Mammary epithelial cell (primary cell): Measurements from ENCODE around the gene UBE2R2.
"Not testable (repeated sequence)": the region's sequence is repeated elsewhere in the genome, so short reads cannot be mapped to it uniquely, and the experiment has no call there.

ENCODE experiments used
- EZH2 ChIP-seq: IDR thresholded peaks from 2 replicates; pipeline ENCODE4 v1.6.1; 2012; ENCODE audit warnings: low read length, inconsistent platforms, borderline replicate concordance
- TF ChIP-seq, protein P1 (sequence below), 2 donors: IDR thresholded peaks in 1 of 2; conservative IDR thresholded peaks in 1 of 2; 2 replicates each; pipeline ENCODE4 v1.5.1; 2011 to 2012; ENCODE audit warnings: inconsistent platforms in 2 of 2, low read length in 2 of 2, mild to moderate bottlenecking in 2 of 2, control low read depth in 1 of 2, low read depth in 1 of 2; ENCODE audit not compliant: insufficient read depth in 1 of 2; ENCODE audit errors: extremely low read depth in 1 of 2

DNA sequence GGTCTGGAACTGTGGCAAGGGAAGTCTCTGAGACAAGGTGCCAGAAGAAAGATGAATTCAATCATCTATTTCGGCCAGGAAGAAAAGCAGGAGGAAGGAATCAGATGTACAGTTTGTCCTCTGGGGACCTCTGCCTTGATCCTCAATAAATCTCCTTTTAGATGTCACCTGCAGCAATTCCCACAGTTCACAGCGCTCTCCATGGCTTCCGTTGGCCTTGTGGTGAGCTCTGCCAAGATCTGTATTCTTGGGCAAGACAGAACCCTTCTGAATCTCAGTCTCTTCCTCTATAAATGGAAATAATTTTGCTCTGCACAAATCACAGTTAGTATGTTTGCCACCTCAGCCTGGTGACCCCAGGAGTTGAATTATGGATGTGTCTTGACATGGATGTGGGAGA lies 12.8 kb upstream of the UBE2R2 start:
- not testable (repeated sequence) for TF ChIP-seq EZH2
- TF ChIP-seq, protein P1, sequence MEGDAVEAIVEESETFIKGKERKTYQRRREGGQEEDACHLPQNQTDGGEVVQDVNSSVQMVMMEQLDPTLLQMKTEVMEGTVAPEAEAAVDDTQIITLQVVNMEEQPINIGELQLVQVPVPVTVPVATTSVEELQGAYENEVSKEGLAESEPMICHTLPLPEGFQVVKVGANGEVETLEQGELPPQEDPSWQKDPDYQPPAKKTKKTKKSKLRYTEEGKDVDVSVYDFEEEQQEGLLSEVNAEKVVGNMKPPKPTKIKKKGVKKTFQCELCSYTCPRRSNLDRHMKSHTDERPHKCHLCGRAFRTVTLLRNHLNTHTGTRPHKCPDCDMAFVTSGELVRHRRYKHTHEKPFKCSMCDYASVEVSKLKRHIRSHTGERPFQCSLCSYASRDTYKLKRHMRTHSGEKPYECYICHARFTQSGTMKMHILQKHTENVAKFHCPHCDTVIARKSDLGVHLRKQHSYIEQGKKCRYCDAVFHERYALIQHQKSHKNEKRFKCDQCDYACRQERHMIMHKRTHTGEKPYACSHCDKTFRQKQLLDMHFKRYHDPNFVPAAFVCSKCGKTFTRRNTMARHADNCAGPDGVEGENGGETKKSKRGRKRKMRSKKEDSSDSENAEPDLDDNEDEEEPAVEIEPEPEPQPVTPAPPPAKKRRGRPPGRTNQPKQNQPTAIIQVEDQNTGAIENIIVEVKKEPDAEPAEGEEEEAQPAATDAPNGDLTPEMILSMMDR (conservative IDR thresholded peaks at IDR 0.05 in 1 of 2, IDR thresholded peaks at IDR 0.05 in 1 of 2; ENCODE audit: extremely low read depth in 1 of 2, insufficient read depth in 1 of 2, low read depth in 1 of 2, low read length in 2 of 2): not testable (repeated sequence)
